HG02943 (cell line): ENCODE results near the gene SLC25A5.
A peak's percentile ranks its signal among the peaks of the same experiment; 100 is the strongest.
"Not testable (repeated sequence)": the region's sequence is repeated elsewhere in the genome, so short reads cannot be mapped to it uniquely, and the experiment has no call there.

Experiments
- ATAC-seq: cut with Tn5 transposase; IDR thresholded peaks from one replicate; pipeline ENCODE4 v1.9.1; 2021; ENCODE audit warnings: mild to moderate bottlenecking, low read depth, moderate library complexity; ENCODE audit not compliant: unreplicated experiment

The SLC25A5 gene

GRCh38 chrX:119475389-119476101 is 7.3 kb downstream of the SLC25A5 start:
- ATAC-seq = no peak

- no peak for ATAC-seq
These were observed 9.6 kb downstream of the SLC25A5 start for GRCh38 chrX:119477812-119478232.

GRCh38 chrX:119478504-119478903 is 10.3 kb downstream of the SLC25A5 start:
- ATAC-seq = no peak

GRCh38 chrX:119479845-119480244 is 11.6 kb downstream of the SLC25A5 start:
- ATAC-seq = no peak

- no peak for ATAC-seq
These were observed 13.1 kb downstream of the SLC25A5 start for GRCh38 chrX:119481323-119481801.

GRCh38 chrX:119482041-119482440 is 13.8 kb downstream of the SLC25A5 start:
- ATAC-seq = peak; percentile 21

- ATAC-seq = peak; percentile 69
These were observed 14.5 kb downstream of the SLC25A5 start for GRCh38 chrX:119482481-119483480.

GRCh38 chrX:119486745-119487144 is 18.5 kb downstream of the SLC25A5 start:
- no peak for ATAC-seq

GRCh38 chrX:119487766-119488165 is 19.5 kb downstream of the SLC25A5 start:
- not testable (repeated sequence) for ATAC-seq

GRCh38 chrX:119488749-119489148 is 20.5 kb downstream of the SLC25A5 start:
- ATAC-seq = no peak

GRCh38 chrX:119489212-119490074 is 21.2 kb downstream of the SLC25A5 start:
- no peak for ATAC-seq

GRCh38 chrX:119492463-119492862 is 24.2 kb downstream of the SLC25A5 start:
- ATAC-seq = no peak

GRCh38 chrX:119493851-119494495 is 25.7 kb downstream of the SLC25A5 start:
- not testable (repeated sequence) for ATAC-seq

GRCh38 chrX:119495734-119496726 is 27.8 kb downstream of the SLC25A5 start:
- ATAC-seq = no peak

- ATAC-seq = no peak
These were observed 28.9 kb downstream of the SLC25A5 start for GRCh38 chrX:119497185-119497584.

GRCh38 chrX:119500061-119500800 is 32.0 kb downstream of the SLC25A5 start:
- no peak for ATAC-seq

GRCh38 chrX:119501511-119502148 is 33.4 kb downstream of the SLC25A5 start:
- ATAC-seq = no peak
